PFSK-1 (cell line): ENCODE measurements around the gene KCNQ1.

Experiments
- FOXP2 ChIP-seq: optimal IDR thresholded peaks from 2 replicates; pipeline ENCODE3; 2011; ENCODE audit warnings: borderline replicate concordance, control low read depth, inconsistent platforms; ENCODE audit not compliant: insufficient read depth; ENCODE audit errors: extremely low read length, extremely low read depth
- POLR2AphosphoS5 ChIP-seq: IDR thresholded peaks from 2 replicates; pipeline ENCODE4 v1.6.1; 2012; ENCODE audit warnings: low read depth, mild to moderate bottlenecking, control low read depth, low read length, moderate library complexity
- REST ChIP-seq, 2 experiments: IDR thresholded peaks; 2 replicates each; pipeline versions ENCODE4 v1.6.1 to v1.8.0; 2011 to 2012; ENCODE audit warnings: low read depth in 2 of 2, low read length in 2 of 2, control low read depth in 1 of 2, inconsistent platforms in 1 of 2, mild to moderate bottlenecking in 1 of 2, moderate library complexity in 1 of 2; ENCODE audit not compliant: insufficient read depth in 1 of 2
- SIN3A ChIP-seq: IDR thresholded peaks from 2 replicates; pipeline ENCODE4 v1.6.1; 2012; ENCODE audit warnings: mild to moderate bottlenecking, low read length, moderate library complexity, borderline replicate concordance; ENCODE audit not compliant: insufficient read depth
- TAF1 ChIP-seq: IDR thresholded peaks from 2 replicates; pipeline ENCODE4 v1.6.1; 2012; ENCODE audit warnings: low read length, control low read depth, borderline replicate concordance; ENCODE audit not compliant: insufficient read depth

The KCNQ1 gene

GRCh38 chr11:2674658-2675131 lies 229.9 kb downstream of the KCNQ1 start:
- TF ChIP-seq REST (IDR thresholded peaks at IDR 0.05; ENCODE audit: insufficient read depth in 1 of 2, low read depth in 2 of 2, low read length in 2 of 2) (no peak), POLR2AphosphoS5 (no peak), FOXP2 (no peak), SIN3A (no peak), TAF1 (no peak)

- TF ChIP-seq SIN3A (no peak), REST (IDR thresholded peaks at IDR 0.05; ENCODE audit: insufficient read depth in 1 of 2, low read depth in 2 of 2, low read length in 2 of 2) (no peak), POLR2AphosphoS5 (no peak), FOXP2 (no peak)
Observed at GRCh38 chr11:2675540-2675939, 230.7 kb downstream of the KCNQ1 start.

GRCh38 chr11:2677127-2677526 lies 232.3 kb downstream of the KCNQ1 start:
- TF ChIP-seq FOXP2 (no peak), POLR2AphosphoS5 (no peak), SIN3A (no peak), REST (IDR thresholded peaks at IDR 0.05; ENCODE audit: insufficient read depth in 1 of 2, low read depth in 2 of 2, low read length in 2 of 2) (no peak), TAF1 (no peak)

GRCh38 chr11:2678396-2678795 lies 233.6 kb downstream of the KCNQ1 start:
- no peak for TF ChIP-seq TAF1
- no peak for TF ChIP-seq POLR2AphosphoS5

- no peak for TF ChIP-seq TAF1
- no peak for TF ChIP-seq SIN3A
- TF ChIP-seq FOXP2 = no peak
- no peak for TF ChIP-seq REST (IDR thresholded peaks at IDR 0.05; ENCODE audit: insufficient read depth in 1 of 2, low read depth in 2 of 2, low read length in 2 of 2)
- no peak for TF ChIP-seq POLR2AphosphoS5
Observed at GRCh38 chr11:2679011-2679676, 234.3 kb downstream of the KCNQ1 start.
